GM12878 (cell line): ENCODE results near the gene SMIM28. TPM values are rescaled to one million over a fixed set of nuclear protein-coding genes. Genes with fewer than 3 reads are reported as not detected.

Experiments
- ATF2 ChIP-seq: IDR thresholded peaks from 2 replicates; pipeline ENCODE4 v1.6.1; 2012; ENCODE audit warnings: low read length, inconsistent platforms
- BRCA1 ChIP-seq: IDR thresholded peaks from 2 replicates; pipeline ENCODE4 v1.6.1; 2011; ENCODE audit warnings: low read depth, low read length, improper control_type of control experiment
- ELK1 ChIP-seq: IDR thresholded peaks from 2 replicates; pipeline ENCODE4 v1.6.1; 2012; ENCODE audit warnings: low read depth, low read length, improper control_type of control experiment
- FOXM1 ChIP-seq: IDR thresholded peaks from 2 replicates; pipeline ENCODE4 v1.6.1; 2012; ENCODE audit warnings: low read depth, mild to moderate bottlenecking, inconsistent platforms, low read length, moderate library complexity
- GATAD2B ChIP-seq: fragments of 450-650 bp; conservative IDR thresholded peaks from 2 replicates; pipeline ENCODE4 v1.6.1; 2017; ENCODE audit warnings: low read depth, mild to moderate bottlenecking, moderate library complexity
- HCFC1 ChIP-seq: fragments of 150-350 bp; IDR thresholded peaks from 2 replicates; pipeline ENCODE4 v1.6.1; 2014; ENCODE audit warnings: low read length
- NR2C2 ChIP-seq: IDR thresholded peaks from 2 replicates; pipeline ENCODE4 v1.6.1; 2011; ENCODE audit warnings: borderline replicate concordance, low read depth; ENCODE audit not compliant: control insufficient read depth, insufficient read length
- POU2F2 ChIP-seq: IDR thresholded peaks from 3 replicates; pipeline ENCODE4 v1.6.1; 2011; ENCODE audit warnings: low read depth, mild to moderate bottlenecking, low read length, borderline replicate concordance
- SKIL ChIP-seq: fragments of 450-650 bp; IDR thresholded peaks from 2 replicates; pipeline ENCODE4 v1.6.1; 2017; ENCODE audit warnings: mild to moderate bottlenecking, low read depth, inconsistent platforms; ENCODE audit not compliant: poor library complexity, severe bottlenecking
- SMAD5 ChIP-seq: IDR thresholded peaks from 2 replicates; pipeline ENCODE4 v1.6.1; 2016; ENCODE audit warnings: antibody characterized with exemption, low read depth
- TCF3 ChIP-seq: IDR thresholded peaks from 2 replicates; pipeline ENCODE4 v1.6.1; 2012; ENCODE audit warnings: low read depth, mild to moderate bottlenecking, low read length, borderline replicate concordance; ENCODE audit not compliant: insufficient read depth
- polyA plus RNA-seq, 11 experiments: library from polyadenylated mRNA; depleted of rRNA in 4 of 11; unstranded in 6 of 11; stranded (reverse) in 5 of 11; fragments of >200 nt; fragmentation: Nextera tagmentation in 4 of 11; fragmentation: Illumina TruSeq in 1 of 11; extraction: Ambion mirVana in 4 of 11; extraction: Trizol in 1 of 11; gene quantifications; 1 replicate in 1 of 11; 2 replicates in 10 of 11; pipeline versions ENCODE4 v1.2.1 to v1.2.3, GENCODE V29; 2011 to 2016; ENCODE audit warnings: inconsistent platforms in 2 of 11, missing spikeins in 2 of 11, low read depth in 1 of 11
- total RNA-seq, 4 experiments: library from RNA; depleted of rRNA in 3 of 4; stranded (reverse); fragments of >200 nt in 3 of 4; fragmentation: Illumina TruSeq in 1 of 4; extraction: Trizol in 1 of 4; gene quantifications; 2 replicates each; pipeline versions ENCODE4 v1.2.1 to v1.2.3, GENCODE V29; 2013 to 2021

Gene SMIM28
- total and polyA plus RNA-seq, 10 of the 15 experiments (the other 5 are each of a cell fraction or from before 2014, with no cell fraction given) = not detected

- no peak for TF ChIP-seq HCFC1
- TF ChIP-seq ATF2 = no peak
- no peak for TF ChIP-seq ELK1
- TF ChIP-seq NR2C2 = no peak
- TF ChIP-seq BRCA1 = no peak
- no peak for TF ChIP-seq TCF3
- TF ChIP-seq FOXM1 = no peak
- TF ChIP-seq SMAD5 = no peak
- TF ChIP-seq SKIL = no peak
- TF ChIP-seq GATAD2B = no peak
- no peak for TF ChIP-seq POU2F2
Measured at GRCh38 chr6:138431256-138432062, 53.8 kb downstream of the SMIM28 start (continued).
